Karpas-422 (cell line): ENCODE measurements around the gene CERT1. TPM values are rescaled to one million over a fixed set of nuclear protein-coding genes. Genes with fewer than 3 reads are reported as not detected.

Experiments used
- DNase-seq: peaks from one replicate; pipeline ENCODE4 v3.0.0-alpha.2; 2015
- H2AFZ ChIP-seq: fragments of 200-600 bp; sonication (generic); 2 replicates; pipeline ENCODE4 v1.6.1; 2014; ENCODE audit warnings: antibody characterized with exemption, low read length, mixed read lengths
- H3K27ac ChIP-seq: fragments of 200-600 bp; sonication (generic); 2 replicates; pipeline ENCODE4 v1.5.1; 2014; ENCODE audit warnings: mild to moderate bottlenecking, low read length, moderate library complexity
- H3K27me3 ChIP-seq: fragments of 200-600 bp; sonication (generic); 2 replicates; pipeline ENCODE4 v1.6.1; 2014; ENCODE audit warnings: low read length, mixed read lengths
- H3K36me3 ChIP-seq: fragments of 200-600 bp; sonication (generic); 2 replicates; pipeline ENCODE4 v1.6.1; 2014; ENCODE audit warnings: low read length, mixed read lengths; ENCODE audit not compliant: insufficient read depth
- H3K4me1 ChIP-seq: fragments of 200-600 bp; sonication (generic); 2 replicates; pipeline ENCODE4 v1.6.1; 2014; ENCODE audit warnings: mild to moderate bottlenecking, low read length, mixed read lengths
- H3K4me2 ChIP-seq: fragments of 200-600 bp; sonication (generic); 2 replicates; pipeline ENCODE4 v1.6.1; 2014; ENCODE audit warnings: low read length, low read depth, mild to moderate bottlenecking; ENCODE audit not compliant: poor library complexity, severe bottlenecking
- H3K4me3 ChIP-seq: fragments of 200-600 bp; sonication (generic); 2 replicates; pipeline ENCODE4 v1.5.1; 2014; ENCODE audit warnings: mild to moderate bottlenecking, antibody characterized with exemption, low read length, mixed read lengths
- H3K79me2 ChIP-seq: fragments of 200-600 bp; sonication (generic); 2 replicates; pipeline ENCODE4 v1.6.1; 2014; ENCODE audit warnings: mild to moderate bottlenecking, low read length, mixed read lengths
- H3K9ac ChIP-seq: fragments of 200-600 bp; sonication (generic); 2 replicates; pipeline ENCODE4 v1.6.0; 2014; ENCODE audit warnings: low read length
- H3K9me2 ChIP-seq: fragments of 200-600 bp; sonication (generic), shearing (Covaris generic); replicated peaks from 2 replicates; pipeline ENCODE4 v1.6.0; 2014; ENCODE audit warnings: mild to moderate bottlenecking, low read length, moderate library complexity; ENCODE audit not compliant: insufficient read depth
- H3K9me3 ChIP-seq: fragments of 300-700, 200-600 bp; sonication (generic); 2 replicates; pipeline ENCODE4 v1.6.1; 2014; ENCODE audit warnings: low read length, mixed read lengths
- H4K20me1 ChIP-seq: fragments of 200-600 bp; sonication (generic); 2 replicates; pipeline ENCODE4 v1.6.1; 2014; ENCODE audit warnings: mild to moderate bottlenecking, antibody characterized with exemption, low read length, low read depth; ENCODE audit not compliant: insufficient read depth
- total RNA-seq: library from RNA; depleted of rRNA; stranded (reverse); fragments of >200 nt; shearing (Covaris generic); gene quantifications from 2 replicates; pipeline ENCODE4 v1.2.3, GENCODE V29; 2014; ENCODE audit warnings: low replicate concordance

Gene CERT1
- total RNA-seq, 1 experiment from 2014 or later, result 49.8 TPM

DNA sequence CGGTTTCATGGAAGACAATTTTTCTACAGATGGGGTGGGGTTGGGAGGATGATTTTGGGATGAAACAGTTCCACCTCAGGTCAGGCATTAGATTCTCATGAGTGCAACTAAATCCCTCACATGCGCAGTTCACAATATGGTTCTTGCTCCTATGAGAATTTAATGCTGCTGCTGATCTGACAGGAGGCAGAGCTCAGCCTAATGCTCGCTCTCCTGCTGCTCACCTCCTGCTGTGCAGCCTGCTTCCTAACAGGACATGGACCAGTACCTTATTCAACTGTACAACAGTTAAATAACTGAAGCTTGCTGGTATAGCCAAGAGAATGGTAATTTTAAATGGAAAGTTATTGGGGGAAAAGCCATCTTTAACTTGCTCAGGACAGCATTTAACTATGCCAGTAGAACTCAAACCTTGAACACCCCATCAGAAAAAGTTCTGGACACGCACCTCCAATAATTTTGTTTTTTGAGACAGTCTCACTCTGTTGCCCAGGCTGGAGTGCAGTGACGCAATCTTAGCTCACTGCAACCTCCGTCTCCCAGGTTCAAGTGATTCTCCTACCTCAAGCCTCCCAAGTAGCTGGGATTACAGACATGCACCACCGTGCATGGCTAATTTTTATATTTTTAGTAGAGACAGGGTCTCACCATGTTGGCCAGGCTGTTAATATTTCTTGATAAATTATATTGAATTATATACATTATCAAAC lies 146.7 kb downstream of the CERT1 start:
- H4K20me1 ChIP-seq, result no peaks in the 10 kb centered on the region
- no peaks in the 10 kb centered on the region for H3K79me2 ChIP-seq
- no peak overlapping the region for H3K9ac ChIP-seq
- no peak overlapping the region for H3K4me3 ChIP-seq
- no peaks in the 10 kb centered on the region for H3K9me2 ChIP-seq
- no peaks in the 10 kb centered on the region for H3K27me3 ChIP-seq
- H2AFZ ChIP-seq, result no peak overlapping the region
- no peak overlapping the region for H3K27ac ChIP-seq
- H3K36me3 ChIP-seq, result peaks cover 29% of the 10 kb centered on the region; the same call in 1 of the 2 replicates
- no peak for DNase-seq
- H3K4me2 ChIP-seq, result no peak overlapping the region
- no peaks in the 10 kb centered on the region for H3K4me1 ChIP-seq
- no peaks in the 10 kb centered on the region for H3K9me3 ChIP-seq

DNA sequence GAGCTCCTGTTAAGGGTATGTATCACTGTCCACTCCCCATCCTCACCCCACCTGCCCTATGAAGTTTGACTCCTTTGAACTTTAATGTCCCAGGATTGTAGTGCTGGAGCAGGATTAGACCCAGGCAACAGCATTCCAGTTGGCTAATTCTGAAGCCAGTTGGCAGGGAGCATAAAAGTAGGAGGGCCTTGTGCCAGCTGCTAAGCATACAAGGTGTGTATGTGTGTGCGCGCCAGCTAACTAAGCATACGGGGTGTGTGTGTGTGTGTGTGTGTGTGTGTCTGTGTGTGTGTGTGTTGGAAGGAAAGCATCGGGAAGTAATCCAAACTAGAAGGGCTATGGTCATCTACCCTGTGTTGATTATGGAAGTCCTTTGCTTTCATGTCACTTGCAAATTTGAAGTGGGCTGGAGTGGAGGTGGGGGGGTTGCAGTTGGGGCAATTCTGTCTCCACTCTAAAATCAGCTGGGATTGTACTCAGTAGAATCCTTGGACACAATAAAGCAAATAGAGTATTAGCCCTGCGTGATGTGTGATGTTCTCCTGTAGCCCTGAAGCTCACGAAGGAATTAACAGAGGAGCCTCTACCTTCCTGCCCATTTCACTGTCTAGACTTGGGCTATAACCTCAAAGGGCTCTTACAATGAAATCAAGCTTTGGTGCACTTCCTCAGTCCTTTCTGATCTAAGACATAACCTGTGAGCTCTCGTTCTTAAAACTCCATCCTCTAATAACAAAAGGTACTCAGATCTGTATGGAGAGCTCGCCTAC lies 147.5 kb downstream of the CERT1 start:
- no peak overlapping the region for H3K4me2 ChIP-seq
- no peak overlapping the region for H2AFZ ChIP-seq
- DNase-seq, result no peak
- no peaks in the 10 kb centered on the region for H3K9me3 ChIP-seq
- no peak overlapping the region for H3K4me3 ChIP-seq
- peaks cover 37% of the 10 kb centered on the region; the same call in 1 of the 2 replicates for H3K36me3 ChIP-seq
- no peaks in the 10 kb centered on the region for H3K79me2 ChIP-seq
- H4K20me1 ChIP-seq, result no peaks in the 10 kb centered on the region
- no peaks in the 10 kb centered on the region for H3K4me1 ChIP-seq
- no peaks in the 10 kb centered on the region for H3K9me2 ChIP-seq
- H3K27me3 ChIP-seq, result no peaks in the 10 kb centered on the region
- no peak overlapping the region for H3K27ac ChIP-seq
- H3K9ac ChIP-seq, result no peak overlapping the region

DNA sequence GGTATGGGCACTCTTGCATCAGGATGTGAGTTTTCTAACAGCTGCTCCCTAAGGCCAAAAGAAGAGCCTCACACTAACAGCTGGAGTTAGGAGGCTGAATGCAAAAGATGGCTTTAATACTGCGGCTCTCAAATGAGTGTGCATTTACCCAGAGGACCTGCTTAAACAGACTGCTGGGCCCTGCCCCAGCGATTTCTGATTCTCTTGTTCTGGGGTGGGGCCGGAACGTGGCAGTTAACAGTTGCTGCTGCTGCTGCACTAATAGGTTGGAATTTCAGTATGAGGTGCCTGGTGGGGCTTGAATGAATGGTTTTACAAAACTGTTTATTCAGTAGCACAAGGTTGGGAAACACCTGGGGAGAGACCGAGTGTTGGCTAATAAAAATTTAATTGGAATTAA lies 148.3 kb downstream of the CERT1 start:
- Histone ChIP-seq H3K9me3 (no peaks in the 10 kb centered on the region), H3K36me3 (peaks cover 43% of the 10 kb centered on the region; the same call in 1 of the 2 replicates), H3K79me2 (no peaks in the 10 kb centered on the region), H3K27ac (no peak overlapping the region), H3K4me2 (no peak overlapping the region), H3K4me1 (no peaks in the 10 kb centered on the region), H2AFZ (no peak overlapping the region), H3K27me3 (no peaks in the 10 kb centered on the region), H3K4me3 (no peak overlapping the region), H4K20me1 (no peaks in the 10 kb centered on the region), H3K9me2 (no peaks in the 10 kb centered on the region), H3K9ac (no peak overlapping the region)
- no peak for DNase-seq

DNA sequence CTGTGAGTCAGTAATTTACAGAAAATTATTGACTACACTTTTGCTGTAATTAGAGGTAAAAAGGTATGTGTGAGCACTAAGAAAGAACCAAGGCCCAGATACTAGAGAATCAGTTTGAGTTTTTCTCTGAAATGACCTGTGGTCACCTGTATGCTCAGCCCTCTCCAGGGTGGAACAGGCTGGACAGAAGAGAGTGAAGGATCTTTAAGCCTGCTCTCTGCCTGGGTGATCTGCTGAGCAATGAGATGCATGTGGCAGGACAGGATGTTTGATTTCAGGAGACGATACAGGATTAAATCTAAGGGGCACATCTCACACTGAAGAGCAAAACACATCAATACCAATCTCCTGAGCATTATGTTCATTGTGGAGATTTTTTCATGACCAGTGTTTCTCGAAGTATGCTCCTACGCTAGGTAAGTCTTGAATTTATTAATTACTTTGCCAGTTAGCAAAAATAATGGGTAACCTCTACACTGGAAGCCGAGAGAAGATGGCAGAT lies 148.9 kb downstream of the CERT1 start:
- Histone ChIP-seq H3K9ac (no peak overlapping the region), H3K9me2 (no peaks in the 10 kb centered on the region), H4K20me1 (no peaks in the 10 kb centered on the region), H3K79me2 (no peaks in the 10 kb centered on the region), H3K4me2 (no peak overlapping the region), H3K4me1 (no peaks in the 10 kb centered on the region), H3K27me3 (no peaks in the 10 kb centered on the region), H3K9me3 (no peaks in the 10 kb centered on the region), H3K4me3 (no peak overlapping the region), H3K27ac (no peak overlapping the region), H2AFZ (no peak overlapping the region), H3K36me3 (peaks cover 47% of the 10 kb centered on the region; the same call in 1 of the 2 replicates)
- no peak for DNase-seq

DNA sequence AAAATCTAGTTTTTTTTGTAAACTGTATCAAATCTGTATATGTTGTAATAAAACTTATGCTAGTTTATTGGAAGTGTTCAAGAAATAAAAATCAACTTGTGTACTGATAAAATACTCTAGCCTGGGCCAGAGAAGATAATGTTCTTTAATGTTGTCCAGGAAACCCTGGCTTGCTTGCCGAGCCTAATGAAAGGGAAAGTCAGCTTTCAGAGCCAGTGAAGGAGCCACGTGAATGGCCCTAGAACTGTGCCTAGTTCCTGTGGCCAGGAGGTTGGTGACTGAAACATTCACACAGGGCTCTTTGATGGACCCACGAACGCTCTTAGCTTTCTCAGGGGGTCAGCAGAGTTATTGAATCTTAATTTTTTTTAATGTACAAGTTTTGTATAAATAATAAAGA lies 150.1 kb downstream of the CERT1 start:
- H3K27ac ChIP-seq, result no peak overlapping the region
- no peaks in the 10 kb centered on the region for H3K9me2 ChIP-seq
- no peak overlapping the region for H3K4me3 ChIP-seq
- H4K20me1 ChIP-seq, result no peaks in the 10 kb centered on the region
- peaks cover 60% of the 10 kb centered on the region; the same call in 1 of the 2 replicates for H3K36me3 ChIP-seq
- H3K9ac ChIP-seq, result no peak overlapping the region
- no peaks in the 10 kb centered on the region for H3K4me1 ChIP-seq
- no peaks in the 10 kb centered on the region for H3K9me3 ChIP-seq
- no peak overlapping the region for H2AFZ ChIP-seq
- no peaks in the 10 kb centered on the region for H3K27me3 ChIP-seq
- H3K4me2 ChIP-seq, result no peak overlapping the region
- DNase-seq, result no peak
- no peaks in the 10 kb centered on the region for H3K79me2 ChIP-seq

DNA sequence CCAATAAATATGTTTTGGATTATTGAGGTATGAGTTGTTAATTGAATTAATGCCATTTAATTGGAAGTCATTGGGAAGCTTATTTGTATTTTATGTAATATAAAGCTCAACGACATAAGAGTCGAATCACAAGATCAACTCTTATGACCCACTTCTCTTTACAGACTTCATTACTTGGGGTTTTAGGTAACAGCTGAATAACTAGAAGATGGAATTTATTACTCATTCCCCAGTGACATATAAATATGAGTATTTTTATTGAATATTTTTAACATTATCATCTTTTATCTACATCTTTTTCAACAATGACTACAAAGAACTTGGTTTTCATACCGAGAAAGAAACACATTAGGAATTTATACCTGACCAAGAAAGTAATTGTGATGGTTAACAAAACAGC lies 153.3 kb downstream of the CERT1 start:
- Histone ChIP-seq H3K4me2 (no peak overlapping the region), H3K9me3 (no peaks in the 10 kb centered on the region), H3K9ac (no peak overlapping the region), H2AFZ (no peak overlapping the region), H3K79me2 (peaks cover 6% of the 10 kb centered on the region; the same call in 1 of the 2 replicates), H3K4me1 (no peaks in the 10 kb centered on the region), H3K27me3 (no peaks in the 10 kb centered on the region), H4K20me1 (no peaks in the 10 kb centered on the region), H3K27ac (no peak overlapping the region), H3K9me2 (no peaks in the 10 kb centered on the region), H3K36me3 (peaks cover 83% of the 10 kb centered on the region), H3K4me3 (no peak overlapping the region)
- DNase-seq, result no peak

DNA sequence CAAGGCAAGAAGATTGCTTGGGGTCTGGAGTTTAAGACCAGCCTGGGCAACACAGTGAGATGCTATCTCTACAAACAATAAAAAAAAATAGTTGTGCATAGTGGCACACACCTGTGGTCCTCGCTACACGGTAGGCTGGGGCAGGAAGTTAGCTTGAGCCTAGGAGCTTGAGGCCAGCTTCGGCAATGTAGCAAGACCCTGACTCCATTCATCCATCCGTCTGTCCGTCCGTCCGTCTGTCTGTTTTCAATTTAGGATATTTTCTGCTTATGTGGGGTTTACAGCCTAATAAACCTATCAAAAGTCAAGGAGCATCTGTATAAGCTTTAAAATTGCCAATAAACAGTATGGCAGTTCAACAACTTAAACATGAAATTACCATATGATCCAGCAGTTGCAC lies 154.7 kb downstream of the CERT1 start:
- Histone ChIP-seq H3K27me3 (no peaks in the 10 kb centered on the region), H3K36me3 (peaks cover 83% of the 10 kb centered on the region), H3K4me1 (no peaks in the 10 kb centered on the region)

DNA sequence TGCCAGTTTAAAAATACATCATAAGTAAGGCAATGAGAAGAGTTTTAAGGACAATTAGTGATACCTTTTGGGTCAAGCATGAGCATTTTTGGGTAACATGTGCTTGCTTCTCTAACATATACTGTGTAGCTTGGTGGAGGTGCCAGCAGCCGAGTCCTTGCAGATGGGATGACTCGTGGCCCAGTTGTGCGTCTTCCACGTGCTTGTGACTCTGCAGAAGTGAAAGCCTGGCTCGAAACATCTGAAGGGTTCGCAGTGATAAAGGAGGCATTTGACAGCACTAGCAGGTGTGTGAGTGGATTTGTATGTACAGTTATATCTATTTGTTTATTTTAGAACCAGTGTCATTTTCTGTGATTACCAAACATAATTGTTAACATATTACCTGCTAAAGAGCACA lies 156.2 kb downstream of the CERT1 start:
- H4K20me1 ChIP-seq, result no peaks in the 10 kb centered on the region
- H3K4me1 ChIP-seq, result no peaks in the 10 kb centered on the region
- no peaks in the 10 kb centered on the region for H3K9me2 ChIP-seq
- DNase-seq, result no peak
- no peak overlapping the region for H3K9ac ChIP-seq
- peaks cover 85% of the 10 kb centered on the region for H3K36me3 ChIP-seq
- H2AFZ ChIP-seq, result no peak overlapping the region
- H3K4me3 ChIP-seq, result no peak overlapping the region
- no peak overlapping the region for H3K27ac ChIP-seq
- no peak overlapping the region for H3K4me2 ChIP-seq
- H3K27me3 ChIP-seq, result no peaks in the 10 kb centered on the region
- no peaks in the 10 kb centered on the region for H3K9me3 ChIP-seq
- H3K79me2 ChIP-seq, result peaks cover 25% of the 10 kb centered on the region

More for the DNA sequence above, 154.7 kb downstream of the CERT1 start:
- H3K9me3 ChIP-seq, result no peaks in the 10 kb centered on the region
- peaks cover 14% of the 10 kb centered on the region for H3K79me2 ChIP-seq
- no peaks in the 10 kb centered on the region for H3K9me2 ChIP-seq
- H2AFZ ChIP-seq, result no peak overlapping the region
- H3K27ac ChIP-seq, result no peak overlapping the region
- no peak overlapping the region for H3K9ac ChIP-seq
- no peak for DNase-seq
- no peak overlapping the region for H3K4me2 ChIP-seq
- no peak overlapping the region for H3K4me3 ChIP-seq
- H4K20me1 ChIP-seq, result no peaks in the 10 kb centered on the region
